HepG2 (cell line): ENCODE results near the gene COQ10B.

ENCODE experiments used
- BHLHE40 ChIP-seq: IDR thresholded peaks from 2 replicates; pipeline ENCODE4 v1.6.1; 2011; ENCODE audit warnings: low read length, improper control_type of control experiment
- CTCF ChIP-seq: sonication (generic); formaldehyde crosslinking; IDR thresholded peaks from 2 replicates; pipeline ENCODE4 v1.5.0; 2020; ENCODE audit warnings: mild to moderate bottlenecking, missing genetic modification reagents, moderate library complexity
- FOSL1 ChIP-seq: sonication (generic); formaldehyde crosslinking; IDR thresholded peaks from 2 replicates; pipeline ENCODE4 v1.9.0; 2021; ENCODE audit warnings: missing genetic modification reagents, borderline replicate concordance
- KLF13 ChIP-seq: sonication (generic); formaldehyde crosslinking; IDR thresholded peaks from 2 replicates; pipeline ENCODE4 v1.4.0; 2020; ENCODE audit warnings: mild to moderate bottlenecking, missing genetic modification reagents
- KLF6 ChIP-seq: IDR thresholded peaks from 2 replicates; pipeline ENCODE4 v1.8.0; 2016; ENCODE audit warnings: missing biosample characterization, missing genetic modification reagents
- MZF1 ChIP-seq: sonication (generic); formaldehyde crosslinking; IDR thresholded peaks from 2 replicates; pipeline ENCODE4 v1.8.1; 2023; ENCODE audit warnings: mild to moderate bottlenecking, missing genetic modification reagents, borderline replicate concordance
- NR3C1 ChIP-seq: sonication (generic); formaldehyde crosslinking; IDR thresholded peaks from 2 replicates; pipeline ENCODE4 v1.4.0; 2020; ENCODE audit warnings: missing genetic modification reagents
- POLR2A ChIP-seq, 2 experiments: IDR thresholded peaks; 2 replicates each; pipeline ENCODE4 v1.6.1; 2011; ENCODE audit warnings: low read depth in 2 of 2, low read length in 2 of 2, mild to moderate bottlenecking in 1 of 2, moderate library complexity in 1 of 2; ENCODE audit not compliant: insufficient read depth in 1 of 2
- RFX5 ChIP-seq: IDR thresholded peaks from 2 replicates; pipeline ENCODE4 v1.6.1; 2011; ENCODE audit warnings: low read depth, low read length, improper control_type of control experiment
- SRF ChIP-seq: IDR thresholded peaks from 2 replicates; pipeline ENCODE4 v1.6.1; 2011; ENCODE audit warnings: mild to moderate bottlenecking, low read depth, low read length, moderate library complexity
- YY1 ChIP-seq: IDR thresholded peaks from 2 replicates; pipeline ENCODE4 v1.6.1; 2011; ENCODE audit warnings: low read length, low read depth, moderate library complexity, mild to moderate bottlenecking; ENCODE audit not compliant: insufficient read depth, insufficient replicate concordance
- ZBTB46 ChIP-seq: sonication (generic); formaldehyde crosslinking; IDR thresholded peaks from 2 replicates; pipeline ENCODE4 v1.4.0; 2020; ENCODE audit warnings: mild to moderate bottlenecking, missing genetic modification reagents, borderline replicate concordance
- ZNF451 ChIP-seq: sonication (generic); formaldehyde crosslinking; IDR thresholded peaks from 2 replicates; pipeline ENCODE4 v1.5.0; 2020; ENCODE audit warnings: mild to moderate bottlenecking, missing genetic modification reagents
- TF ChIP-seq, protein P1 (sequence below): sonication (generic); formaldehyde crosslinking; IDR thresholded peaks from 2 replicates; pipeline ENCODE4 v1.5.0; 2020; ENCODE audit warnings: mild to moderate bottlenecking, missing genetic modification reagents

- TF ChIP-seq MZF1 (no peak), CTCF (no peak), YY1 (no peak), SRF (no peak), KLF6 (CRISPR knock-in tag) (no peak), POLR2A (IDR thresholded peaks at IDR 0.05; ENCODE audit: insufficient read depth in 1 of 2, low read depth in 2 of 2, low read length in 2 of 2) (no peak), ZBTB46 (CRISPR knock-in tag) (no peak), ZNF451 (CRISPR knock-in tag) (no peak), BHLHE40 (no peak), RFX5 (no peak), KLF13 (CRISPR knock-in tag) (no peak), FOSL1 (CRISPR knock-in tag) (no peak), NR3C1 (CRISPR knock-in tag) (no peak)
- TF ChIP-seq, protein P1, sequence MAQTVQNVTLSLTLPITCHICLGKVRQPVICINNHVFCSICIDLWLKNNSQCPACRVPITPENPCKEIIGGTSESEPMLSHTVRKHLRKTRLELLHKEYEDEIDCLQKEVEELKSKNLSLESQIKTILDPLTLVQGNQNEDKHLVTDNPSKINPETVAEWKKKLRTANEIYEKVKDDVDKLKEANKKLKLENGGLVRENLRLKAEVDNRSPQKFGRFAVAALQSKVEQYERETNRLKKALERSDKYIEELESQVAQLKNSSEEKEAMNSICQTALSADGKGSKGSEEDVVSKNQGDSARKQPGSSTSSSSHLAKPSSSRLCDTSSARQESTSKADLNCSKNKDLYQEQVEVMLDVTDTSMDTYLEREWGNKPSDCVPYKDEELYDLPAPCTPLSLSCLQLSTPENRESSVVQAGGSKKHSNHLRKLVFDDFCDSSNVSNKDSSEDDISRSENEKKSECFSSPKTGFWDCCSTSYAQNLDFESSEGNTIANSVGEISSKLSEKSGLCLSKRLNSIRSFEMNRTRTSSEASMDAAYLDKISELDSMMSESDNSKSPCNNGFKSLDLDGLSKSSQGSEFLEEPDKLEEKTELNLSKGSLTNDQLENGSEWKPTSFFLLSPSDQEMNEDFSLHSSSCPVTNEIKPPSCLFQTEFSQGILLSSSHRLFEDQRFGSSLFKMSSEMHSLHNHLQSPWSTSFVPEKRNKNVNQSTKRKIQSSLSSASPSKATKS (CRISPR knock-in tag), result no peak
Observed at GRCh38 chr2:197506658-197507057, 53.3 kb downstream of the COQ10B start.
